Measurements from ENCODE around the gene SUPT20H. TPM values are rescaled to one million over a fixed set of nuclear protein-coding genes. Genes with fewer than 3 reads are reported as not detected.

Gene SUPT20H
- total and polyA plus RNA-seq, 2 donors (not counting 3 experiments of a cell fraction or from before 2014, with no cell fraction given), result 47.2 to 70.7 TPM

- H3K4me3 ChIP-seq (replicated peaks in 1 of 3; ENCODE audit: insufficient read depth in 1 of 3, low read depth in 1 of 3, low read length in 3 of 3), result no peak overlapping the region
- no peaks in the 10 kb centered on the region for H3K9me3 ChIP-seq (replicated peaks; ENCODE audit: control insufficient read depth, insufficient read depth, low read length)
- no peaks in the 10 kb centered on the region for H3K4me1 ChIP-seq (ENCODE audit: control insufficient read depth, extremely low read depth, insufficient read depth, low read length)
- ChIA-PET POLR2A (no interaction called here), CTCF (interaction anchor here (1.2 kb wide), 1 partner anchor 14 kb away, joined by 4 read pairs; no protein-coding TSS in a partner anchor)
- no peaks in the 10 kb centered on the region for H3K9me1 ChIP-seq (replicated peaks; ENCODE audit: control insufficient read depth, extremely low read depth, insufficient read depth, low read length)
- BruUV-seq (replicated peaks), result no TSS peak
- no peak overlapping the region for H3K27ac ChIP-seq (ENCODE audit: insufficient read depth, low read depth, low read length)
- FAIRE-seq (no peak), DNase-seq (ENCODE audit: low read depth, low spot score) (no peak)
- no peak overlapping the region for H3K9ac ChIP-seq (replicated peaks; ENCODE audit: extremely low read depth, insufficient read depth, low read length)
- H3K36me3 ChIP-seq (ENCODE audit: control insufficient read depth in 2 of 2, extremely low read depth in 1 of 2, insufficient read depth in 2 of 2, low read length in 2 of 2), result no peaks in the 10 kb centered on the region
- intact Hi-C loops (cut with micrococcal nuclease) (no loop called here), dilution Hi-C loops (cut with MboI; ENCODE audit: extremely low pct_ligation_motif_present, low sequenced_read_pairs) (no loop called here)
- no peaks in the 10 kb centered on the region for H3K79me2 ChIP-seq (ENCODE audit: control insufficient read depth, insufficient read depth, low read length)
- no peaks in the 10 kb centered on the region for H4K20me1 ChIP-seq (replicated peaks; ENCODE audit: control insufficient read depth, extremely low read depth, insufficient read depth, low read length)
- no peak overlapping the region for H2AFZ ChIP-seq (ENCODE audit: low read depth, low read length)
- peaks cover under 1 to 2% of the 10 kb centered on the region in 2 experiments for H3K27me3 ChIP-seq (ENCODE audit: control insufficient read depth in 2 of 2, insufficient read depth in 2 of 2, low read length in 2 of 2)
- TF ChIP-seq EZH2 (IDR thresholded peaks at IDR 0.05; ENCODE audit: borderline replicate concordance, low read depth, low read length, severe bottlenecking), result no peak
- TF ChIP-seq CTCF (IDR thresholded peaks at IDR 0.05; ENCODE audit: extremely low read depth in 1 of 2, insufficient read depth in 1 of 2, low read depth in 1 of 2, low read length in 2 of 2), result no peak
- H3K4me2 ChIP-seq (ENCODE audit: insufficient read depth, low read length), result no peak overlapping the region
These were observed 34.6 kb upstream of the SUPT20H start for GRCh38 chr13:37094099-37094498.

GRCh38 chr13:37091835-37092234 lies 32.3 kb upstream of the SUPT20H start:
- Histone ChIP-seq H3K27ac (ENCODE audit: insufficient read depth, low read depth, low read length) (no peak overlapping the region), H3K27me3 (ENCODE audit: control insufficient read depth in 2 of 2, insufficient read depth in 2 of 2, low read length in 2 of 2) (peaks cover 2 to 8% of the 10 kb centered on the region in 2 experiments), H2AFZ (ENCODE audit: low read depth, low read length) (no peak overlapping the region), H3K79me2 (ENCODE audit: control insufficient read depth, insufficient read depth, low read length) (no peaks in the 10 kb centered on the region), H4K20me1 (replicated peaks; ENCODE audit: control insufficient read depth, extremely low read depth, insufficient read depth, low read length) (no peaks in the 10 kb centered on the region), H3K4me2 (ENCODE audit: insufficient read depth, low read length) (no peak overlapping the region), H3K4me1 (ENCODE audit: control insufficient read depth, extremely low read depth, insufficient read depth, low read length) (no peaks in the 10 kb centered on the region), H3K9me3 (replicated peaks; ENCODE audit: control insufficient read depth, insufficient read depth, low read length) (no peaks in the 10 kb centered on the region), H3K4me3 (replicated peaks in 1 of 3; ENCODE audit: insufficient read depth in 1 of 3, low read depth in 1 of 3, low read length in 3 of 3) (no peak overlapping the region), H3K9ac (replicated peaks; ENCODE audit: extremely low read depth, insufficient read depth, low read length) (no peak overlapping the region), H3K9me1 (replicated peaks; ENCODE audit: control insufficient read depth, extremely low read depth, insufficient read depth, low read length) (no peaks in the 10 kb centered on the region), H3K36me3 (ENCODE audit: control insufficient read depth in 2 of 2, extremely low read depth in 1 of 2, insufficient read depth in 2 of 2, low read length in 2 of 2) (no peaks in the 10 kb centered on the region)
- ChIA-PET CTCF (no interaction called here), POLR2A (no interaction called here)
- intact Hi-C loops (cut with micrococcal nuclease) (no loop called here), dilution Hi-C loops (cut with MboI; ENCODE audit: extremely low pct_ligation_motif_present, low sequenced_read_pairs) (no loop called here)
- no TSS peak for BruUV-seq (replicated peaks)
- no peak for TF ChIP-seq JUN (IDR thresholded peaks at IDR 0.05; ENCODE audit: borderline replicate concordance, insufficient read depth, insufficient read length, low read depth)
- no peak for TF ChIP-seq FOS (IDR thresholded peaks at IDR 0.05; ENCODE audit: borderline replicate concordance, insufficient read depth, low read length)
- no peak for TF ChIP-seq MAX (IDR thresholded peaks at IDR 0.05; ENCODE audit: insufficient read depth, insufficient read length)
- TF ChIP-seq POLR2A (IDR thresholded peaks at IDR 0.05; ENCODE audit: low read depth, low read length), result no peak
- TF ChIP-seq CTCF (IDR thresholded peaks at IDR 0.05; ENCODE audit: extremely low read depth in 1 of 2, insufficient read depth in 1 of 2, low read depth in 1 of 2, low read length in 2 of 2), result no peak
- TF ChIP-seq MYC (IDR thresholded peaks at IDR 0.05; ENCODE audit: low read depth, low read length), result no peak
- TF ChIP-seq EZH2 (IDR thresholded peaks at IDR 0.05; ENCODE audit: borderline replicate concordance, low read depth, low read length, severe bottlenecking), result no peak
- TF ChIP-seq POLR2AphosphoS5 (IDR thresholded peaks at IDR 0.05; ENCODE audit: insufficient read depth, low read depth, low read length), result no peak
- no peak for TF ChIP-seq GATA2 (IDR thresholded peaks at IDR 0.05; ENCODE audit: insufficient read depth, insufficient read length, low read depth, low read length)
- DNase-seq (ENCODE audit: low read depth, low spot score), result no peak
- FAIRE-seq, result no peak
